HG03575 (cell line): ENCODE data around the gene SPINT2.

Source experiments
- ATAC-seq: cut with Tn5 transposase; IDR thresholded peaks from one replicate; pipeline ENCODE4 v1.9.1; 2021; ENCODE audit not compliant: unreplicated experiment, insufficient number of reproducible peaks, low FRiP score; ENCODE audit errors: extremely low read depth

Gene SPINT2

DNA sequence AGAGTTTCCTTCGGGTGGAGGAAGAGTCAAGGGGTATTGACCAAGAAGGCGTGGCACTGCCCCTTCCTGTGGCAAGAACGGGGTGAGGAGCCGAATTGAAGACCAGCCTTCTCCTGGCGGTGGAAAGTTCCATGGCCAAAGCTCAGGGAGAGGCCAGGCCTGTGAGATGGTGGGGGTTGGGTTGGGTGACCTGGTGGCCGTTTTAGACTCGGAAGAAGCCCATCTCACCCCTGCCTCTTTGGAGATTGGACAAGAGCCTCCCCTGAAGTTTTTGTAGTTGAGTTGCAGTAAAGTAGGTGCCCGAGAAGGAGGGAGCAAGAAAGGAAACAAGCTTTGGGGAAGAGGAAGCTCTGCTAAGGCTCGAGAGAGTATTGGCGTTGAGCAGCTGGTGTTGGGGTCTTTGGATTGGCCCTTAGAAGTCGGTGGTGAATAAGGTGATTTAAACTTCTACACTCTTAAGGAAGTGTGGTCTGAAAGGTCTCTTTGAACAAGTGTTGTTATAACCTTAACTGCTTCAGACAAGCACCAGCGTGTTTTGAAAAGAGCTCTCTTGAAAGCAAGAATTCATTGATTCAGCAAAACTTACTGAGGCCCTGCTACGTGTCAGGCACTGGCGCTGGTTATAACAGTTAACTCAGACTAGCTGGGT, 964 bp downstream of the SPINT2 start:
- no peak for ATAC-seq

DNA sequence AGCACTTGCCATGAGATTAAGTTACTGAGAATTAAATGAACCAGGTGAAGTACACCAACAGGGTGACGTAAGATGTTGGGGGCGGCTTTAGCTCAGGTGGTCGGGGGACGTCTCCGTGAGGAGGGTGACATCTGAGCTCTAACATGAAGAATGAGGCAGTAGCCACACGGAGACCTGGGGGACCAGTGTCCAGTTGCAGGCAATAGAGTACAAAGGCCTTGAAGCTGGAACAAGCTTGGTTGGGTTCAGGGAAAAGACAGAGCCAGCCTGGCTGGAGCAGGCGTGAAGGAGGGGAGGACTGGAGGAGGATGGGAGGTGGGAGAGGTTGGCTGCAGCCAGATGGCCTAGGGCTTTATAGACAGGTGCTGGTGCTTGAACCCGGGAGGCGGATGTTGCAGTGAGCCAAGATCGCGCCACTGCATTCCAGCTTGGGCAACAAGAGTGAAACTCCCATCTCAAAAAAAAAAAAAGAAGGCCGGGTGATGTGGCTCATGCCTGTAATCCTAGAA, 1.6 kb downstream of the SPINT2 start:
- ATAC-seq = no peak

DNA sequence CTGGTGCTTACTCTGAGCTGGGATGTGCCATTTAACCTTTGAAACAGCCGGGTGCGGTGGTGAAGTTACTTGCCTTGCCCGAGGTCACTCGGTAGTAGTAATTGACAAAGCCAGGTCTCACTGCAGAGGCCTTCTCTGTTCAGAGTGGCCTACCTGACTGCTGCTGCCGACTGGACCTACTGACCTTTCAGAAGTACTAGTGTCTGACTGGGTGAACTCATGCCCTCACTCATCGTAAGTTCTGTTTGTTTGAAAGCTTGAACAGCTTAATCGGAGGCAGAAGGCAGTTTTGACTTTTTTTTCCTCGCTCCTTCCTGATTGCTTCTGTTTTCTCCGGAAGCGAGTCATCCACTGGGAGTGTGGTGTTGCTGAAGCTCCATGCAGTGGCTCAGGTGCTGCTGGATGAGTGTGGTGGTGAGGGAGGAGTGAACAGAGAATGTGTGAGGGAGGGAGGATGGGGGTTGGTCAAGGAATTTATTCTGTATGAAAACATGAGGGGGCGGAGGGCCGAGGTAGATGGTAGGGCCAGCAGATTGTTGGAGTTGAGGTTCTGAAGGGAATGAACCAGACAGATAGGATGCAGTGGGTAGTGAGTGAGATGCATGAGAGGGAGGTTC, 2.7 kb downstream of the SPINT2 start:
- no peak for ATAC-seq

DNA sequence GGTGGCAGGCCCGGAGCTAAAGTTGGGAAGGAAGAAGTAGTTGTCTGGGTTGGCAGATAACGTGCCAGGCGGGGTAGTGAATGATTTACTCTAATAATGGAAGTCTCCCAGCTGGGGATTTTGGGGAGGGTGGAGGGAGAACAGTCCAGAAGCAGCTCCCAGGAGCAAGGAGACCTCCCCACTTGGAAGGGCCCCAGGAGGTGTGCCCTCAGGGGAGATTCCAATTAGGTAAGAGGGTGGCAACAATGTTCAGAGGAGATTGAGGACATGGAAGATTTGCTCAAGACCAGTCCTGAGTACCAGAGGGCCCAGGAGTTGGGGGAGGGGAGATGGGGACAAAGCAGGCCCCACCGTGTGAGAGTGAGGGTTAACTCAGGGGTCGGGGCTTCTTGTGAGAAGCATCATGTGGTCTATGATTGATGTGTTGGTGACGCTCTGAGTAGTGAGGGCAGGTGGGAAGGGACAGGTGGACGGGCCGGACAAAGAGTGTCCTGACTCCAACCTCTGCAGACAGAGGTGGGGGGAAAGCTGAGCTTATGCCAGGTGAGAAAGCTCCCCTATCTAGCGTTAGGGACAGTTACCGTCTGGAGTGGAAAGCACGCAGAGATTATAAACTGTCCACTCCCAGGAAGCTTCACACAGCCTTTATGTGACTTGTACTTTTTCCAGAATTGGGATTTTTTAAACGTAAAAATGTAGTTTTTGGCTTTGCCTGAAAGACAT, 3.5 kb downstream of the SPINT2 start:
- no peak for ATAC-seq

- ATAC-seq = no peak
Measured at GRCh38 chr19:38268539-38268938, 4.2 kb downstream of the SPINT2 start.

- ATAC-seq = no peak
Measured at GRCh38 chr19:38270587-38271167, 6.3 kb downstream of the SPINT2 start.

- no peak for ATAC-seq
Measured at GRCh38 chr19:38273499-38273898, 9.1 kb downstream of the SPINT2 start.

DNA sequence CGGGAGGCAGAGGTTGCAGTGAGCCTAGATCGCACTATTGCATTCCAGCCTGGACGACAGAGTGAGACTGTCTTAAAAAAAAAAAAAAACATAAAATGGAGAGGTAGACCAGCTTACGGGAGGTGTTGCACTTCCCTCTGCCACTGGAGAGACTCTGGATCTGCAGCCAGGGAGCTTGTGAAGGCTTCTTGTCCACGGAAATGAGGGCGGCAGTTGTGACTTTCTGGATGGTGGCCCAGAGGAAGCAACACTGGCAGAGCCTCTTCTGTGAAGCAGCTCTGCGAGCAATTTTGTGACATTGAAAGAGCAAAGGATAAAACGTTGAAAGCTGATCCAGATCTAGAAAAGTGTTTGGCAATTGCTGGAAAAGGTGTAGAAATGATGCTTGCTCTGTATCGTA, 10.4 kb downstream of the SPINT2 start:
- ATAC-seq = no peak

DNA sequence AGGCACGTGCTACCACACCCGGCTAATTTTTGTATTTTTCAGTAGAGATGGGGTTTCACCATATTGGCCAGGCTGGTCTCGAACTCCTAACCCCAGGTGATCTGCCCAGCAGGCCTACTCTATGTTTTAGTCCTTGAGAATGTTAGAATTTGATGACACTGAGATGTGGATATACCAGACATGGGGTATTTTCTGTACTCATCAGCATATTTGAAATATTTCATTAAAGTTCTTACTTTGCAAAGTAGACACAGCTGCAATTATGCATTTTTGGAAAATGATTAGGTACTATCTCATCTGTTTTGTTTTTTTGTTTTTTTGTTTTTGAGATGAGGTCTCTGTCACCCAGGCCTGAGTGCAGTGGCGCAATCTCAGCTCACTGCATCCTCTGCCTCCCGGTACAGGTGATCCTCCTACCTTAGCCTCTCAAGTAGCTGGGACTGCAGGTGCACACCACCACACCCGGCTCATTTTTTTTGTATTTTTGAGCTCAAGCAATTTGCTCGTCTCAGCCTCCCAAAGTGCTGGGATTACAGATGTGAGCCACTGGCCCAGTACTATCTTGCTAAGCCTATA, 12.7 kb downstream of the SPINT2 start:
- ATAC-seq = no peak

- ATAC-seq = no peak
Measured at GRCh38 chr19:38277549-38277948, 13.2 kb downstream of the SPINT2 start.

DNA sequence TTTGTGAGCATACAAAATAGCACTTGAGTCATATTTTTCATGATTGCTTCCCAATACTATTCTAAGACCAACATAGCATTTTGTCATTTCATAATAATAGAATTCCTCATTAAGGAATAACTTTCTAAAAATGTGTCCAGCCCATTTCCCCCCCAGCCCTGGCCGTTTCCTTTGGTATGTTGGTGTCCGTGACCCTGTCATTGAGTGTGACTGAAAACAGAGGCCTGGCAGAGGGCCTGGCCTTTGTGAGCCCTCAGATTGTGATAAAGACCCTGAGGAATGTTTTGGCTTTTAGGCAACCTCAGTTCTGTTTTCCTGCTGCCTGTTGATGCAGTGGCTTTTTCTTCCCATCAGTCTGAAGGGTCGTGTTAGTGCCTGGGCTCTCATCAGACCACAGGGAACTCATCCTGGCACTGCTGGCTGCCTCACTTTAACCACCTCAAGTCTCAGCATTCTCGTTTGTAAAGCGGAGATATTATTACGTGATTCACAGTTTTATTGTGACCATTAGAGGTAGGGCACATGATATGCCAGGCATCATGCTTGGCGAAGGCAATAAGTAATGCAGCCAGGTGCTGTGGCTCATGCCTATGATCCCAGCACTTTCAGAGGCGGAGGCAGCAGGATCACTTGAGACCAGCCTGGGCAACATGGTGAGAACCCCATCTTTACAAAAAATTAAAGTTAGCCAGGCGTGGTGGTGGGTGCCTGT, 13.8 kb downstream of the SPINT2 start:
- no peak for ATAC-seq

GRCh38 chr19:38278751-38279150, 14.4 kb downstream of the SPINT2 start:
- no peak for ATAC-seq

GRCh38 chr19:38280030-38280921, 15.9 kb downstream of the SPINT2 start:
- ATAC-seq = no peak

GRCh38 chr19:38281811-38282566, 17.6 kb downstream of the SPINT2 start:
- no peak for ATAC-seq

DNA sequence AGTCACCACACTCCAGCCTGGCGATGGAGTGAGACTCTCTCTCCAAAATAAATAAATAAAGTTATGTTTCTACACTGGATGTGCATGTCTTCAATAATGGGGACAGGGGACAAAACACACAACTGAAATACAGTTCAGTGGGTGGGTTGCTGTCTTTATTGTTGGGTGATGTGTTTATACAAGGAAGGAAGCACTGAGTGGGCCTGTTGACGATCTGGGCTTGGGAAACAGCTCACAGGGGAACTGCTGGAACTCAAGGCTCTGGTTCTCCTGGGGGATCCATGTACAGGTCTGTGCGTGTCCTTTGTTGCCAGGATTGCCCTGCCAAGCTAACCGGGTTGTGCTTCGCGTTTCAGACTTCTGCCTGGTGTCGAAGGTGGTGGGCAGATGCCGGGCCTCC, 18.9 kb downstream of the SPINT2 start:
- ATAC-seq = no peak

- no peak for ATAC-seq
Measured at GRCh38 chr19:38284422-38284821, 20.0 kb downstream of the SPINT2 start.

DNA sequence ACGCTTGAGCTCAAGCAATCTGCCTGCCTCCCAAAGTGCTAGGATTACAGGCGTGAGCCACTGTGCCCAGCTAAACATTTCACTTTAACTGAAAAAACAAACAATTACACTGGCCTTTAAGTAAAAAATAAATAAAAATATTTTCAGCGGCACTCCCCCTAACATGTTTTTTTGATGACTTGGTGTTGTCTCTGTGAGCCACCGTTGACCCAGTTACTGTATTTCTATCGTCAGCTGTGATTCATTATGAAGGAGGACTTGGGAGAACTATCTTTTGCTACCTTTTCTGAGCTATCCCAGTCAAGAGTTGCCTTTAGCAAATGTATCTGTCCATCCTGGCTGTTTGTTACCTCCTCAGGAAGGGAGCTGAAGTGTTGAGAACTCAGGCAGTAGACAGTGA, 21.2 kb downstream of the SPINT2 start:
- ATAC-seq = no peak
